Amniotic stem cell (primary cell): ENCODE results near the gene PAMR1.
A peak's percentile ranks its signal among the peaks of the same experiment; 100 is the strongest.

Source experiments
- DNase-seq: peaks from one replicate; lab custom pipeline; 2025; lab: John Stamatoyannopoulos, UW

Gene PAMR1

DNA sequence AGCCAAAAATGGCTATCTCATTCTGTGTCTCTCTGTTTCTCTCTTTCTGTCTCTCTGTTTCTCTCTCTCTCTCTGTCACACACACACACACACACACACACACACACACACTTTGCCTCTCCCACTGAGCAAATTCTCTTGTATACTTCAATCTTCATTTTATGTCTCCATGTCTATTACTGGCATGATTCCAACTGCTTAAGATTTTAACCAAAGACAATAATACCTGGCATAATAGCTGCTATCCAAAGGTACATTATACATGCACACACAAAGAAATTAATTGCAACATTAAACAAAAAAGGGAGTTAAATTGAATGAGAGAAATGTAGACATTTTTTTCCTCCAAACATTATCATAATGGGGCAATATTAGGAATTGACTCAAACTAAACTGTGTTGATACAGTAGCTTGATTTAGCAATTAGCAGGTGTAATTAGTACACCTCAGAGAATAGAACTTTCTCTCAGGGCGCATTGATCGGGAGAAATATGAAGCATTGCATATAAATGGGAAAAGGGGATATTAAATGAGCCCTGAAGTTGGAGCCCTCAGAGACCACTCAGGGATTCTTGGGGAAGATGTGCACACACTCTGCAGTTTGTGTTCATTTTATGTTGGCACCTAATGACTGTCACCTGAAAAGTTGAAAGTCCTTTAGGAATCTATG lies 88.7 kb downstream of the PAMR1 start:
- DNase-seq, result no peak

DNA sequence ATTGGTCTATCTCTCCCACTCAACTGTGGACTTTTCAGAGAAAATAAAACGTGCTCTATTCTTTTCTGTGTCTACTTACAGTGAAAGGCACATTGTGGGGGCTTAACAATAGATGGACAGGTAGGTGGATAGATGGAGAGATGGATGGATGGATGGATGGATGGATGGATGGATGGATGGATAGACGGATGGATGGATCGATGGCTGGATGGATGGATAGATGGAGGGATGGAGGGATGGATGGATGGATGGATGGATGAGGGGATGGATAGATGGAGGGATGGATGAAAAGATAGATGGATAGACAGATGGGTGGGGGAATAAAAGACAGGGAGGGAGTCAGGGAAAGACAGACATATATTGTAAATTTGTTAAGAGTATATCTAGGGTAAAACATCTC lies 91.8 kb downstream of the PAMR1 start:
- no peak for DNase-seq

DNA sequence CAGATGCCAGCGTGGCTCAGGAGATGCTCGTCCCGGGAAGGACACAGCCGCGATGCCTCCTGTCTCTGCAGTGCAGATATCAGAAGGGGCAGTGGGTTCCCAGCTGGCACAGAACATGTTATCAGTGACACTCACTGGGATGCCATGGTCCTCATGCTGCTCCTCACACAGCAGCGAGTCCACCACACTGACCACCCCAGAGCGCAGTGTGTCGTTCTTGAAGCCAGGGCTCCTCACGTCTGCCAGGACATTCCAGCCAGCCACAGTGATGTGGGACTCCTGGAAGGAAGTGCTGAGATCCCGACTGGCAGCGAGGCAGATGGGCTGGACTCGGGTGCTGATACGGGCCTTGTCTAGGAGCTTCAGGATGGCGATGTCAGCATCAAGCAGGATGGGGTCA lies 93.0 kb downstream of the PAMR1 start:
- no peak for DNase-seq

DNA sequence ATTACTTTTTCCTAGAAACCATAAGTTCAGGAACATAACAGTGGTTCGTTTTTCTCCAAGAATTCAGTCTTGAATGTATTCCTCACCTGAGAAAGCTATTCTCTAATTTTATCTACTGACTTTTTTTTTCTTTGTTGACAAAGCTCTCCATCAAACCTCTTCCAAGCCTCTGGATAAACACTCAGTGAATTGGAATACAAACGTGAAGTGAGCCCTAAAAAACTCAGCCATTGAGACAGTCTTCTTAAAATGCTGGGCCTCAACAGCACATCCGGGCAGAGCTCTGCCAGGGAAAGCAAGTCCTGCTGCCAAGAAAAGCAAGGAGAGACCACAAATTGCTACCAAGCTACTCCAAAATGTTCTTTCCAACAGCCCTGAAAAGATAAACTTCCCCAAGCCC lies 98.3 kb downstream of the PAMR1 start:
- DNase-seq, result peak; percentile 14

DNA sequence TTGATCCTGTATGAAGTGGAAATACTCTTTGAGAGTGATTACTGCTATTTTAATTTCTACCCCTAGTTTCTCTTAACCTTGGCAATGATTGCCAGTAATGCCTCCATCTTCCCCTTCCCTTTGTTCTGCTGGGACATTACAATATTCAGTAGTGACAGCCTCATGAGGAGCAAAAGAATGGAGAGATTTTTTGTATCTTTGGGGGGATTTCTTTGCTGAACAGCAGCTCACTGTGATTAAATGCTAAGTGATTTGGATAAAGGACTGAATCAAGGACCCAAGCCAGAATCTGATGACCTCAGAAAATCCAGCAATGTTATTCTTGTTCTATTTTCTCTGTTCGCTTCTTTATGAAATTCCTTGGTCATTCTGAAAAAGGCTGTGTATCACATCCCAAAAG lies 99.1 kb downstream of the PAMR1 start:
- DNase-seq, result no peak

DNA sequence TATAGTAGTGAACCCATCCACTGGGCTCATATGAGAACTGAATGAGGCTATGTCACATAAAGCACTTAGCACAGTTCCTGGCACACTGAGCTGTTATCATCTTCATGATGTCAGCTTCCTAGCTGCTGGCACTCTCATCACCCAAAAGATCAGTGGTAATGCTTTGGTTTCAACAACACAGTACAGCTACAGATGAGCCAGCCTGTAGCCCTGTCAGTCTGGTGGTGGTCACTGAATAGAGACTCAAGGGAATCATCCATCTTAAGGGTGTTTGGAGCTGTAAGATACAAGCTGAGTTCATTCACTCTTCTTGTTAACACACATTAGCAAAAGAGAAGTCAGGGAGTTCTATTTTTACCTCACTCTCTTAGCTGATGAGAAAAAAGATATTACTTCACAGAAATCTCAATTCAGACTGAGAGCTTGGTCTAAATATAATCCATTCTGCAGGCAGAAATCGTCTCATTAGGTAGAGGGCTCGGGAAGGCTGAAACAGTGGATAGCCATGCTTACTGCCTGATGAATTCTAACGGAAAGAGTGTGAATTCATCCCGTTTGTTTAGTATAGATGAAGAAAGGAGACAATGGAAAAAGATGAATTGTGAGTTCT lies 99.7 kb downstream of the PAMR1 start:
- no peak for DNase-seq

DNA sequence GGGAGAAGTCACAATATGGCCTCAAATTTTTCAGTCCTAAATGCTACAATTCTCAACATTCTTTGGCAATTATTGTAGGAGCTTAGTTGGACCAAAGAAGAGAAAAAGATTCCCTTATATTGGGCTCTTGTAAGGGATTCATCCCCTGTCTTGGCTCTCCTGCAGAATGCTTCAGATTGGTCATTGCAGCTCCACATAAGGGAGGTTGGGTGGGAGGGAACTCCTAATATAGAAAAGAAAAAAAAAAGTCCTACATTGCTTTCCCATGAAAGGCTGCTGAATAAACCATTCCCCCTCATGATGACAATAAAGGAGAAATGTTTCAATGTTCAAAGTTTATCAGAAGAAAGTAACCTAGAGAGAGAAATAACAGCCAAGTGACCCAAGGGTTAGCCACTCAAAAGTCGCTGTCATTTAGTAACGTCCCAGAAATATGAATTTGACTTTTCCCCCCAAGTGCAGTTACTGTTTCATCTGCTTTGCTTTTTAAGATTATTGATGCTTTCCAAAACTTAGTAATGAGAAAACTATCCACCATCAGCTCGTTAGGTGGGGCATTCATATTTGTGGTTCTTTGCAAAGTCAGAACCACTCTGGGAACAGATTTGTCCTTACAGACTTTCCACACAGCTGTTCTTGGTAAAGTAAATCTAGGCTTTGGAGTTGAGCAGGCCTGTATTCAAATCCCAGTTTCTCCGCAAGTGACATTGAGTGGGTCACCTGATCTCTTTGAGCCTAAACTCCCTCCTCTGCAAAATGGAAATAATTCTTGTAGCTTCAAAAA lies 101.1 kb downstream of the PAMR1 start:
- DNase-seq, result peak; percentile 4

DNA sequence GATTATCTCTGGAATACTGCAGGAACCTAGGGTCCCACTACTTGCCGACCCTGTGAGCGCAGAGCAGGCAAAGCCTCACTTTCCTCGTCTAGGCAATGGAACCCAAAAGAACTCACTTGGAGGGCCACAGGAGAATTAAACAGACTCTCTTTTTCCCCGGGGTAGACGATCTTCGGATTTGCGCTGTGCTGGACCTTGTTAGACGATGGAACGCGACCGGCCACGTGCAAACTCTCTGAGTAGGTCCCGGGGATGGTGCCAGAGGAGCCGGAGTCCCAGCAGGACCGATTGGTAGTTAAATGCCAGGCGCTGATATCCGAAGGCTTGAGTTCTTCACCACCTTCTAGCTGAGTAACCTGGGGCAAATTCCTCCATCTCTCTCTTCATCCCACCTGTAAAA lies 105.0 kb downstream of the PAMR1 start:
- DNase-seq, result no peak

DNA sequence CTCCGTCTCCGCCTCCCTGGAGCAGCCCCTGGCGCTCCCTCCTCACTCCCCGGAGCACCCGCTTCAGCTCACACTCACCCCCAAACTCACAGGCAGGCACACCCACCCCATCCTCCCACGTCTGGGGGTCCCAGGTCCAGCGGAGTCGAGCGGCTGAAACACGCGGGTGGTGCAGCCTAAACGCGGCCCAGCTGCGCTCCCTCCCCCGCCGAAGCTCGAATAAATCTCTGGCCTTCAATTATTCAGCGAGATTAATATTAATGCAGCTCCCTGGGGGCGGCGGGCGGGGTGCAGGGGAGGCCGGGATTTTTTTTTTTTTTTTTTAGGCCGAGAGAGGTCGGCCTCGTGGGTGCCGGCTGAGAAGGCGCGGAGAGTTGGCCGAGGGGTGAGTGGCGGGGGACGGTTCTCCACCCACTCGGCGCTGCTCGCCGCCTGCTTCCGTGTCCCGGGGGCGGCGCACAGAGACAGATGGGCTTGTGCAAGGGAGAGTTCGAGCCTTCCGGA lies 105.5 kb downstream of the PAMR1 start:
- no peak for DNase-seq

DNA sequence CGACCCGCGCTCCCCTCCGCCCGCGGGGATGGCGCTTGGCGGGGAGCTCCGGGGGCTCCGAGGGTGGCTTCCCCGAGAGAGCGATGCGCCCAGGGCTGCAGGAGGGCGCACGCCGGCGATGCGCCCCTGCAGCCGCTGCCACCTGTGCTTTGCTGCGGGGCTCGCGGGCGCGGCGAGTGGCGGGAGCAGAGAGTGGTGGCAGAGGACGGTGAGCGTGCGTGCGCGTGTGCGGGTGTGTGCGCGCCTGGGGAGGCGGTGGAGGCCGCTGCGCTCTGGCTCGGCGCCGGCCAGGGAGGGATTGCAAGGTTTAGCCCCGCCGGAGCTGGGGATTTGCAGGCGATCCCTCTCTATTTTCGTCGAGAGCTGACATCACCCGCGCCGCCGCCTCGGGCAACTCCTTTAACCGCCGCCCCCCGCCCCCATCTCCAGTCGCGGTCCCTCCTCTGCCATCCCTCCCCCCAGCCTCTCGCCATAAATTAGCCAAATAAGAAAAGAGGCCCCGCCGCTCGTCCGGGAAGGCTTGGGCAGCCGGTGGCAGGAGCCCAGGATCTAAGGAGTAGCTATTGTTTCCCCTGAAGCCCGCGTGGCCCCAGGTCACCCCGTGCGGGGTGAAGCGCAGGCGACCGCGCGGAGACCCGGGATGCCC lies 106.1 kb downstream of the PAMR1 start, which contains the start of gene SLC1A2:
Gene SLC1A2, minus strand, starts transcription at position 375 of the 646 bp plus-strand sequence. CDS start 592 bp downstream, outside the sequence.
- DNase-seq, result no peak

DNA sequence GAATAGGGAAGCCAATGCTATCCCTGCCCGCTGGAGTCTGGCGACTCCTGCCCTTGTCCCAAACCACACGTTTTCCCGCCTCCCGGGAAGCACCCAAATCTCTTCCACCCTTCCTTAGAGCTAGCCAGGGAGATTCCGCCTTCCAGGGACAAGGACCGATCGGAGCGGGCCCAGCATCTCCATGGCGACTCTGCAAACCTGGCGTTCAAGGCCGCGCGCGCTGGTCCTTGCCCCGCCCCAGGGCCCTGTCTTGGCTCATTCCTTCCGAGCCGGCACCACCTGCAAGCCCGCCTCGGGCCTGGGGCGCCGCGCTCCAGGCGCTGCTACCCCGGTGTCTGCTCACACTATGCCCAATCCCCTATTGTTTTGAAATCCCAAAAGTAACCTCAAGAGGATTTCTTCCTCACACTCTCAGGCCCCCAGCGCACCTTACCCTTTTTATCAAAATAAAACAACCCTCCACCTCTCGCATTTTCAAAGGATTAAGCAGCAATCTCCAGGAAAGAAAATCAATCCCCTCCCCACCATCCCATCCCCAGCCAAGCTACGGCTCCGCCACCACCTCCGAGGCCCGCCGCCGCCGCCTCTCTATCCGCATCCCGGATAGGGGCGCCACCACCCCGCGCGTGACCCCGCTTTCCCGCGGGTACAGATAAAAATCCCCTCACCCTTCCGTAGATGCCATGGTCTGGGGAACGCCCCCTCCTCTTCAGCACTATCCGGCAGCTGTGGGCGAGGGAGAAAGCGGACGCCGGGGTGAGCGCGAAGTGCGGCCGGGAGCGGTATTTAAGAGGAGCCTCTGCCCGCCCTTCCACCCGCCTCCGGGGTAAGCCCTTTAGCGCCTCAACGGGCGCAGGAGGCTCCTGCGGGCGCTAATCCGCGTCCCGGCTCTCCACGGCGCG lies 106.9 kb downstream of the PAMR1 start:
- no peak for DNase-seq

DNA sequence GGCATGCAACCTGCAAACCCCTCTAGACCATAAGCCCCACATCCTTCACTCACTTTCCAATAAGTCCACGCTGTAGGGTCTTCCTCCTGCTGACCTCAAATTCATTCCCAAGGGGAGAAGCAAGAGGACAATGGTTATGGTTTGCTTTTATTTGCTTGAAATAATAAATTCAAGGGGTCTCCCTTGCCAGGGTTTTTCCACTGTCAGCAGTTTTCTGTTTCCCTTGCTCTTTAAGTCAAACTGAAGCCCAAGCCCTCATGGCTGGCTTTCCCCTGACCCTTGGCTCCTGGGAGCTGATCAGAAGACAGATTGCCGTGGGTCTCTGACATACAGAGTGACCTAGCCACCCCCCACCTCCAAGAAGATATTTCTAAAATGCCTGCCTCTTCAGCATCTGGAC lies 109.9 kb downstream of the PAMR1 start:
- DNase-seq, result no peak

DNA sequence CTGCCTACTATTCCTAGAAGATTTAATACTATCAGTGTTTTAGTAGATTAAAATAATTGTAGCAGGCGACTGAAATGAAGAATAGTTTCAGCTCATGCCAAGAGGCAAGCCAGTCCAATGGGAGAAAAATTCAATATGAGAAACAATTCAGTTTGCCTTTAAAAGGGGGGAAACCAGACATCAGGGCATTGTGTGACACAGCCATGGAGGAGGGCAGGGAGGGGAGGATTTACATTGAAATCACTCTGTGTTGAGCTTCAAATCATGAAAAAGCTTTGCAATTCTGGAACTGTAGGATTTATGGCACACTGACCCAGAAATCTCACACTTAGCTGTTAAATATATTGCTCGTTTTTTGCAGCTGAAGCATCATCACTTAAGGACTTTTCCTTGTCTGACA lies 110.6 kb downstream of the PAMR1 start:
- DNase-seq, result no peak

DNA sequence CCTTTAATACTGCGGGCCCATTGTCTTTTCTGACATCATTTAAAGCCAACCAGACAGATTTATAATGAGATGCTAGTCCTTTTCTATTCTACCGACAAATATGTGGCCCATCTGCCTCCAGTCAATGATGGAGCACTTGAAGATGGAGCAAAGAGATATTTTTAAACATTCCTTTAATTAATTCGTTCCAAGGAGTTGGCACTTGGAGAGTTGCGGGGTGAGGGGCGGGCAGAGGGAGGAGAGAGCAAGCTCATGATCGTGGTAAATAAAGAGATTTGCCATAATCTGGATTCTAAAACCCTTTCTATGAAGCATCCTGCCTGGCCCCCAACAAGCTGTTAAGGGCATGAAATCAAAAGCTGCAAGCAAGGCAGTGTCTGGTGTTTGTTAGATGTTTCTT lies 111.1 kb downstream of the PAMR1 start:
- no peak for DNase-seq

DNA sequence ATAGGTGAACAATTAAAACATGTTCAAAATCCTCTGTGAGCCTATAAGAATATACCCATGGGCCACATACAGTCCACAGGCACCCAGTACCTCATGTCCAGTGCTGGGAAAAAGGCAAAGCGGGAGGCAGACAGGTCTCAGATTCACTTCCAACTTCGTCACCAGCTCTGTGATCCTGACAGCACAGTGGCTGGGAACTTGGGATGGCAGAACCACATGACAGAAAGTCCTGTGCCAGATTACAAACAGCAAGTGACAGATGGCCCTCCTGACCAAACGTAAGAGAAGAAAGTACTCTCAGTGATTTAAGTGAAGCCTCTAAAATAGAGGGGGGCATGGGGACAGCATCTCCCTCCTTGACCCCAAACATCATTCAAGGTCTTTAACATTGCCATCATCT lies 111.8 kb downstream of the PAMR1 start:
- DNase-seq, result no peak

DNA sequence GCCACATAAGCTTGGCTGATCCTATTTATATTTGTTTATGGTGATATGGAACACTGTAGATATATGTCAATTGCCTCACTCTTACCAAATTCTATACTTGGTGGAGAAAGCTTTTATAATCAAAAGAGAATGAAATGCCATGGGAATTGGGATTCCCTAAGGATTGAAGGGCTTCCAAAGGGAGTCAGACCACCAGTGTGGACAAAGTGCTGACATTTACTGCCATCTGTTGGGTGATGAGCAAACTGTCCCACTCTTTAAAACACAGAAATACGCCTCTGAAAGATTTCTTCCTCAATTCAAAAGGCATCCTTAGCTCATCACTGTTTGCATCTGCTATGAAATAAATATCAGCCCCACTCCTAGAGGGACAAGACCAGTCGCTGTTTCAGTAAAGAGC lies 113.1 kb downstream of the PAMR1 start:
- DNase-seq, result no peak

DNA sequence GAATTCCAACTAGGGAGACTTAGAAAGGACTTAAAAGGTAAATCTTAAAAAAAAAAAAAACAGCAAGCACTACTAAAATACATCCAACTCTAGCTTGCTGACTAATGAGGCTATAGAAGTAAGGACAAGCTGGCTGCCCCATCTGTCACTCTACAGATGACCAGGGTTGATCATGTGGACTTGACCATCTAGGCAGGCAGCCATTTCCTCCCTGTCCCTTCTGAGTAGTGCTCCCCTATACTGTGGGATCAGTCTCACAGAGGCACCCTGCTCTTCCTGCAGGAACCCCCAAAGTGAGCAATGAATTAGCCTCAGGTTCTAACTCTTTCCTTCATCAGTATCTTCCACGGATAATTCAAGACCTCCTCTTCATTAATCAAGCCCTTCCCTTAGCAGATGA lies 118.4 kb downstream of the PAMR1 start:
- no peak for DNase-seq

DNA sequence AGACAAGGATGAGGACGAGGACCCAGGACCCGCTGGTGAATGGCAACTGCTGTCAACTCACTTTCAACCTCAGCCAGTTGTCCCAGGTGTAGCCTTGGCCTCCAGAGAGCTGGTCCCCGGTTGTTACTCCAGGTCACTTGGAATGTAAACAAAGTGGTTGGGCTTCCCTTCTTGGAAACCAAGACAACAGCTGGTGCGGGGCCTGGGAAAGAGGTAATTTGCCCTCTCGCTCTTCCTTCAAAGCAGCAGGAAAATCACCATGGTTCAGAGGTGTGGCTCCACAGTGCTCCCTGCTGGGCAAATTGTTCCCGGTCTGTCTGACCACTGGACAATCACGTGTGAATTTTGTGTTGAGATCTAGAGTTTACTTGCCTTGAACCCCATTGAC lies 121.0 kb downstream of the PAMR1 start:
- no peak for DNase-seq

DNA sequence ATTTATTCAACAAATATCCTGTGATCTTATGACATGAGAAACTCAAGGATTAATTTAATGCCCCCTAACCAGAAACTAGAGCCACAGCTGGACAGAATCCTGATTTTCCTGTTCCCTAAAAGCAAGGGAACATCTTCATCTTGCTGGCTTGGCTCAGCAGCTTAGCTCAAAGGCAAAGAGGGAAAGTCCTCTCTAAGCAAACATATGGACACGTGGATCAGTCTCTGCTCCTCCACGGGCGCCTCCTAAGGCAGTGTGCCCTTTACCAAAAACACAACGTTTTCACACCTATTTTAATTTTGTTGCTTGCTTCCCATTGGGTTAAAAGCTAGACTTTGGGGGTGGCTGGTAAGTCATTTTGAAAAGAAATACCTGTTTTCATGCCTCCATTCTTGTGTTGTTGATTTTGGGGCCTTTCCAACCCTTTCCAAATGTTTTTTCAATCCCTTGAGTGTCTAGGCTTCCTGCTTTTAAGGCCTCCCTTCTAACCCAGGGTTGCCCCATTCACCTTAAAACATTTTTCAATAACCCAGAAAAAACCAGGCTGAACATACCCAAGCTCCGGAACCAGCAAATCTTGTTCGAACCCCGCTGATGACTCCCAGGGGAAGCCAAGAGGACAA lies 121.5 kb downstream of the PAMR1 start:
- no peak for DNase-seq

DNA sequence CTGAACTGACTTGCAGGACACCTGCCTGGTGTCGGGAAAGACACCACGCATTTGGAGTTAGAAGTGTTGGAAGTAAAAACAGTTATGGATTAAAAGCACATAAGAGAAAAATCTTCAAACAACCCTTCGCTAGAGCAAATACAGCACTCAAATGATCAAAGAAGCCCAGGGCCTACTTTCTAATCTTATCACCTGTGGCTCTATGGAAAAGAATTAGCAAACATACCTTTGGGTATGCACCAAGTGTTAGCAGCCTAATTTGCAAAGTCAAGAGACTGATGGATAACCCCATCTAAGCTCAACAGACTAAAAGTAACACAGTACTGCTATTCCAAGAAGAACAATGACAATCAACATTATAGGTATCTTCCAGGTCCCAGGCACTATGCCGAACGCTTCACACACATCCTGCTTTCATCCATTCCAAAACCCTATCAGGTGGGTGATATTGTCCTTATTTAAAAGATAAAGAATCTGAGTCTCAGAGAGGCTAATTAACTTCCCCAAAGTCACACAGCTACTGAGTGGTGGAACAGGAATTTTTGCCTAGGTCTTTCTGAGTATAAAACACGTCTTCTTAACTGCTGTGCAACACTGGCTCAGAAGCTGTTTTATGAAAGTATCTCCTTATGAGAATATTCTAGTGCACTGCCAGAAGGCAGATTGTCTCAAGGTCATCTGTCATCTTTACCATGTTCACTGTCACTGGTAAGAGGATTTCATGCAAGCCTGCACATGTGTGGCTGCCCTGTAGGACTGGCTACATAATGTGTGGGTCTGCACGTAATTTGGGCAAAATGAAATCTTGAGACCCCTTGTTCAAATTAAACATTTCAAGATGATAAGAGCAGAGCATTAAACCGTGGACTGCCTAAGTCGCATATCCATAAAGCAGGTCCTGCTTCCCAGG lies 122.4 kb downstream of the PAMR1 start:
- no peak for DNase-seq
